Loucy (cell line): ENCODE measurements around the gene INTS14.

Experiments
- H2AFZ ChIP-seq: fragments of 200-600 bp; sonication (generic); 2 replicates; pipeline ENCODE4 v1.6.0; 2016; ENCODE audit warnings: antibody characterized with exemption, mild to moderate bottlenecking, low read length, moderate library complexity
- H3F3A ChIP-seq: fragments of 200-600 bp; 2 replicates; pipeline ENCODE4 v1.6.0; 2016; ENCODE audit warnings: antibody characterized with exemption, low read depth, mild to moderate bottlenecking
- H3K27me3 ChIP-seq: fragments of 200-600 bp; sonication (generic); 2 replicates; pipeline ENCODE4 v1.6.1; 2014; ENCODE audit warnings: low read length, mild to moderate bottlenecking; ENCODE audit not compliant: insufficient read depth, poor library complexity, severe bottlenecking
- H3K36me3 ChIP-seq: fragments of 200-600 bp; sonication (generic); 2 replicates; pipeline ENCODE4 v1.6.1; 2016; ENCODE audit warnings: low read length; ENCODE audit not compliant: insufficient read depth
- H3K4me1 ChIP-seq: fragments of 200-600 bp; sonication (generic); 2 replicates; pipeline ENCODE4 v1.5.1; 2014; ENCODE audit warnings: low read length, mild to moderate bottlenecking; ENCODE audit not compliant: insufficient read depth, poor library complexity, severe bottlenecking
- H3K4me2 ChIP-seq: fragments of 200-600 bp; sonication (generic); 2 replicates; pipeline ENCODE4 v1.6.0; 2014; ENCODE audit warnings: antibody characterized with exemption, low read length, low read depth, mild to moderate bottlenecking; ENCODE audit not compliant: poor library complexity, severe bottlenecking
- H3K4me3 ChIP-seq: fragments of 200-600 bp; sonication (generic); 2 replicates; pipeline ENCODE4 v1.5.1; 2014; ENCODE audit warnings: low read length, mild to moderate bottlenecking, mixed read lengths; ENCODE audit not compliant: poor library complexity, severe bottlenecking
- H3K79me2 ChIP-seq: fragments of 200-600 bp; sonication (generic); 2 replicates; pipeline ENCODE4 v1.6.1; 2014; ENCODE audit warnings: low read length; ENCODE audit not compliant: insufficient read depth
- H3K9ac ChIP-seq: fragments of 200-600 bp; sonication (generic); 2 replicates; pipeline ENCODE4 v1.6.0; 2014; ENCODE audit warnings: mild to moderate bottlenecking, low read depth, low read length, moderate library complexity; ENCODE audit not compliant: poor library complexity, severe bottlenecking
- H3K9me2 ChIP-seq: fragments of 200-600 bp; sonication (generic); replicated peaks from 2 replicates; pipeline ENCODE4 v1.6.1; 2016; ENCODE audit warnings: low read depth, low read length, mixed read lengths
- H3K9me3 ChIP-seq: fragments of 200-600 bp; sonication (generic); 2 replicates; pipeline ENCODE4 v1.6.1; 2014; ENCODE audit warnings: mild to moderate bottlenecking, antibody characterized with exemption, low read length, low read depth; ENCODE audit not compliant: insufficient read depth
- H4K20me1 ChIP-seq: fragments of 200-600 bp; sonication (generic); 2 replicates; pipeline ENCODE4 v1.6.0; 2014; ENCODE audit warnings: antibody characterized with exemption, low read length, mild to moderate bottlenecking; ENCODE audit not compliant: insufficient read depth, poor library complexity, severe bottlenecking
- EZH2phosphoT487 ChIP-seq: fragments of 200-600 bp; IDR thresholded peaks from 2 replicates; pipeline ENCODE4 v1.6.1; 2018; ENCODE audit warnings: antibody characterized with exemption, mild to moderate bottlenecking, moderate library complexity, borderline replicate concordance
- TF ChIP-seq, protein P1 (sequence below): fragments of 200-600 bp; sonication (generic); conservative IDR thresholded peaks from 2 replicates; pipeline ENCODE4 v1.5.1; 2014; ENCODE audit warnings: mild to moderate bottlenecking, antibody characterized with exemption, low read length

INTS14 gene

GRCh38 chr15:65603559-65603958 is 7.4 kb downstream of the INTS14 start:
- Histone ChIP-seq H2AFZ (no peak overlapping the region), H3K4me1 (peaks cover 15% of the 10 kb centered on the region), H4K20me1 (no peaks in the 10 kb centered on the region), H3K9me2 (no peaks in the 10 kb centered on the region), H3K4me2 (no peak overlapping the region), H3K79me2 (peaks cover 22% of the 10 kb centered on the region), H3F3A (no peaks in the 10 kb centered on the region), H3K27me3 (no peaks in the 10 kb centered on the region), H3K4me3 (no peak overlapping the region), H3K9me3 (no peaks in the 10 kb centered on the region), H3K36me3 (peaks cover 18% of the 10 kb centered on the region; the same call in 1 of the 2 replicates), H3K9ac (no peak overlapping the region)
- no peak for TF ChIP-seq EZH2phosphoT487
- TF ChIP-seq, protein P1, sequence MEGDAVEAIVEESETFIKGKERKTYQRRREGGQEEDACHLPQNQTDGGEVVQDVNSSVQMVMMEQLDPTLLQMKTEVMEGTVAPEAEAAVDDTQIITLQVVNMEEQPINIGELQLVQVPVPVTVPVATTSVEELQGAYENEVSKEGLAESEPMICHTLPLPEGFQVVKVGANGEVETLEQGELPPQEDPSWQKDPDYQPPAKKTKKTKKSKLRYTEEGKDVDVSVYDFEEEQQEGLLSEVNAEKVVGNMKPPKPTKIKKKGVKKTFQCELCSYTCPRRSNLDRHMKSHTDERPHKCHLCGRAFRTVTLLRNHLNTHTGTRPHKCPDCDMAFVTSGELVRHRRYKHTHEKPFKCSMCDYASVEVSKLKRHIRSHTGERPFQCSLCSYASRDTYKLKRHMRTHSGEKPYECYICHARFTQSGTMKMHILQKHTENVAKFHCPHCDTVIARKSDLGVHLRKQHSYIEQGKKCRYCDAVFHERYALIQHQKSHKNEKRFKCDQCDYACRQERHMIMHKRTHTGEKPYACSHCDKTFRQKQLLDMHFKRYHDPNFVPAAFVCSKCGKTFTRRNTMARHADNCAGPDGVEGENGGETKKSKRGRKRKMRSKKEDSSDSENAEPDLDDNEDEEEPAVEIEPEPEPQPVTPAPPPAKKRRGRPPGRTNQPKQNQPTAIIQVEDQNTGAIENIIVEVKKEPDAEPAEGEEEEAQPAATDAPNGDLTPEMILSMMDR = no peak

GRCh38 chr15:65603134-65603533 is 7.8 kb downstream of the INTS14 start:
- H3K9me2 ChIP-seq = no peaks in the 10 kb centered on the region
- H4K20me1 ChIP-seq = no peaks in the 10 kb centered on the region
- H3K9ac ChIP-seq = no peak overlapping the region
- no peak overlapping the region for H2AFZ ChIP-seq
- peaks cover 23% of the 10 kb centered on the region; the same call in 1 of the 2 replicates for H3K36me3 ChIP-seq
- TF ChIP-seq EZH2phosphoT487 = no peak
- TF ChIP-seq, protein P1 = no peak
- no peaks in the 10 kb centered on the region for H3K27me3 ChIP-seq
- peaks cover 18% of the 10 kb centered on the region for H3K79me2 ChIP-seq
- no peak overlapping the region for H3K4me3 ChIP-seq
- no peaks in the 10 kb centered on the region for H3K9me3 ChIP-seq
- no peak overlapping the region for H3K4me2 ChIP-seq
- peaks cover 15% of the 10 kb centered on the region for H3K4me1 ChIP-seq
- H3F3A ChIP-seq = no peaks in the 10 kb centered on the region

DNA sequence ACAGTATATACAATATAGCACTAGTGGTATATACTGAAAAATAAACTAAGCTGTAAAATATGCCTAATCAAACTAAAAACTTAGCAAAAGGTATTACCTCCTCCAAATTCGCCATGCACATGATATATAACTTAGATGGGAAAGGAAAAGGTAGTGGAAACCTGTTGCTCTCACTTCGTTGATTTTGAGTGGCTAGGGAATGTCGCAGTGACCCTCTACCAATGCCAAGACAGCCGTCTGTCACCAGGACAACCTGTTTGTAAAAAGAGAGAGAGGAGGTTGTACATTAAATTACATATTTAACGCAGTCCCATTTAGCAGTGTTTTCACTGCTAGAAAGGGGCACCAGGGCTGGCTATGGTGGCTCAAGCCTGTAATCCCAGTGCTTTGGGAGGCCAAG is 11.3 kb downstream of the INTS14 start:
- Histone ChIP-seq H3K27me3 (no peaks in the 10 kb centered on the region), H3K36me3 (peaks cover 46% of the 10 kb centered on the region; the same call in 1 of the 2 replicates), H3K79me2 (no peaks in the 10 kb centered on the region), H3K9me2 (no peaks in the 10 kb centered on the region), H2AFZ (no peak overlapping the region), H4K20me1 (no peaks in the 10 kb centered on the region), H3K9me3 (no peaks in the 10 kb centered on the region), H3K4me1 (no peaks in the 10 kb centered on the region), H3K4me2 (no peak overlapping the region), H3K4me3 (no peak overlapping the region), H3K9ac (no peak overlapping the region), H3F3A (no peaks in the 10 kb centered on the region)
- TF ChIP-seq, protein P1 = no peak
- TF ChIP-seq EZH2phosphoT487 = no peak
